ENCODE measurements around the gene SMAD3. TPM values are rescaled to one million over a fixed set of nuclear protein-coding genes. Genes with fewer than 3 reads are reported as not detected.

SMAD3 gene
- total RNA-seq, 1 donor from 2014 or later, result 12.5 TPM

GRCh38 chr15:67199881-67200763 lies 134.7 kb downstream of the SMAD3 start:
- Histone ChIP-seq H3K4me3 (no peak overlapping the region), H3K27ac (no peak overlapping the region)
- H3K36me3 Mint-ChIP-seq, result peaks cover 15% of the 10 kb centered on the region

GRCh38 chr15:67201136-67201535 lies 135.7 kb downstream of the SMAD3 start:
- H3K4me3 ChIP-seq, result no peak overlapping the region
- no peak for TF ChIP-seq CTCF (IDR thresholded peaks at IDR 0.05)
- TF ChIP-seq EZH2phosphoT487 (IDR thresholded peaks at IDR 0.05), result no peak
- no peak for TF ChIP-seq EZH2 (IDR thresholded peaks at IDR 0.05)
- H3F3A ChIP-seq (ENCODE audit: low read depth), result peaks cover 5% of the 10 kb centered on the region
- H3K9me3 ChIP-seq (ENCODE audit: low read depth), result no peaks in the 10 kb centered on the region
- no peaks in the 10 kb centered on the region for H3K27me3 ChIP-seq
- H4K20me1 ChIP-seq (ENCODE audit: low read depth), result peaks cover 10% of the 10 kb centered on the region
- H3K4me1 Mint-ChIP-seq, result peaks cover 30% of the 10 kb centered on the region
- peak overlapping the region; percentile 45 for H3K4me2 ChIP-seq
- DNase-seq (ENCODE audit: low spot score), result peak; percentile 80
- H3K9ac ChIP-seq, result no peak overlapping the region
- peak overlapping the region; percentile 50 for H3K27ac ChIP-seq
- H3K79me2 ChIP-seq (ENCODE audit: low read depth), result no peaks in the 10 kb centered on the region
- H3K4me1 ChIP-seq, result peaks cover 21% of the 10 kb centered on the region
- no peaks in the 10 kb centered on the region for H3K9me3 Mint-ChIP-seq
- peaks cover 10% of the 10 kb centered on the region for H3K36me3 Mint-ChIP-seq
- H3K27me3 Mint-ChIP-seq (ENCODE audit: insufficient read depth, low read depth), result peaks cover 6% of the 10 kb centered on the region
- no peak overlapping the region for H2AFZ ChIP-seq (replicated peaks)
- no peak overlapping the region for H3K4me3 Mint-ChIP-seq
- no peak overlapping the region for H3K27ac Mint-ChIP-seq
- H3K36me3 ChIP-seq, result peaks cover 4% of the 10 kb centered on the region

More at GRCh38 chr15:67199881-67200763, 134.7 kb downstream of the SMAD3 start:
- Histone ChIP-seq H3K4me1 (peaks cover 21% of the 10 kb centered on the region), H3K27me3 (no peaks in the 10 kb centered on the region), H3K36me3 (peaks cover 4% of the 10 kb centered on the region), H3K4me2 (peak overlapping the region; percentile 45), H2AFZ (replicated peaks) (no peak overlapping the region), H3K9ac (no peak overlapping the region), H3K79me2 (ENCODE audit: low read depth) (no peaks in the 10 kb centered on the region), H3K9me3 (ENCODE audit: low read depth) (no peaks in the 10 kb centered on the region), H3F3A (ENCODE audit: low read depth) (peaks cover 5% of the 10 kb centered on the region), H4K20me1 (ENCODE audit: low read depth) (peaks cover 10% of the 10 kb centered on the region)
- H3K4me1 Mint-ChIP-seq, result peaks cover 30% of the 10 kb centered on the region
- no peak overlapping the region for H3K27ac Mint-ChIP-seq
- DNase-seq (ENCODE audit: low spot score), result no peak
- H3K9me3 Mint-ChIP-seq, result no peaks in the 10 kb centered on the region
- H3K4me3 Mint-ChIP-seq, result no peak overlapping the region
- TF ChIP-seq EZH2 (IDR thresholded peaks at IDR 0.05), result no peak
- no peak for TF ChIP-seq EZH2phosphoT487 (IDR thresholded peaks at IDR 0.05)
- no peak for TF ChIP-seq CTCF (IDR thresholded peaks at IDR 0.05)
- H3K27me3 Mint-ChIP-seq (ENCODE audit: insufficient read depth, low read depth), result peaks cover 9% of the 10 kb centered on the region

- peaks cover 21% of the 10 kb centered on the region for H3K4me1 ChIP-seq
- H3K27me3 Mint-ChIP-seq (ENCODE audit: insufficient read depth, low read depth), result peaks cover 2% of the 10 kb centered on the region
- peaks cover 4% of the 10 kb centered on the region for H3K36me3 ChIP-seq
- H3K36me3 Mint-ChIP-seq, result peaks cover 4% of the 10 kb centered on the region
- H3K27me3 ChIP-seq, result no peaks in the 10 kb centered on the region
- H3K4me3 Mint-ChIP-seq, result no peak overlapping the region
- no peak overlapping the region for H3K27ac ChIP-seq
- H3K4me1 Mint-ChIP-seq, result peaks cover 30% of the 10 kb centered on the region
- H3K9me3 ChIP-seq (ENCODE audit: low read depth), result no peaks in the 10 kb centered on the region
- H4K20me1 ChIP-seq (ENCODE audit: low read depth), result peaks cover 10% of the 10 kb centered on the region
- H2AFZ ChIP-seq (replicated peaks), result no peak overlapping the region
- no peaks in the 10 kb centered on the region for H3K79me2 ChIP-seq (ENCODE audit: low read depth)
- DNase-seq (ENCODE audit: low spot score), result no peak
- H3K9ac ChIP-seq, result no peak overlapping the region
- H3K4me3 ChIP-seq, result no peak overlapping the region
- TF ChIP-seq EZH2 (IDR thresholded peaks at IDR 0.05), result no peak
- no peak for TF ChIP-seq CTCF (IDR thresholded peaks at IDR 0.05)
- no peak for TF ChIP-seq EZH2phosphoT487 (IDR thresholded peaks at IDR 0.05)
- H3K9me3 Mint-ChIP-seq, result no peaks in the 10 kb centered on the region
- peak overlapping the region; percentile 17 for H3K27ac Mint-ChIP-seq
- H3F3A ChIP-seq (ENCODE audit: low read depth), result peaks cover 5% of the 10 kb centered on the region
- H3K4me2 ChIP-seq, result peak overlapping the region; percentile 45
These were observed 136.7 kb downstream of the SMAD3 start for GRCh38 chr15:67202091-67202490.
